Fibroblast of skin of left quadriceps (primary cell): Measurements from ENCODE around the gene DPCD.

ENCODE experiments used
- DNase-seq, 2 experiments: peaks; one replicate each; pipeline ENCODE4 v3.0.0-alpha.2; 2013; ENCODE audit warnings: low read depth in 2 of 2

Gene DPCD

GRCh38 chr10:101567165-101568006, 20.7 kb upstream of the DPCD start:
- DNase-seq: no peak

GRCh38 chr10:101568054-101568745, 19.9 kb upstream of the DPCD start:
- no peak for DNase-seq

DNA sequence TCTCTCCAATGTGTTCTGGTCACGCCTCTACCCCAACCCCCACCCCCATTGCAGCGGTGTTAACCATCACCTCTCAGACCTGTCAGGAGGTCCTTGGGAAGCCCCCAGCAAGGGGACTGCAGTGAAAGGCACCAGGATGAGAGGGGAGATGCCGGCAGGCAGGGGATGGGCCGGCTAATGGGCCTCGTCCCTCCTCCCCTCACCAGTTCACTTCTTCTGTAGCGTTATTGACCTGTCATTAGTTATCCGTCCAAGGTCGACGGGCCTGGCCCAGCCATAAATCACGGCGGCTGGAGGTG, 18.8 kb upstream of the DPCD start:
- no peak for DNase-seq

DNA sequence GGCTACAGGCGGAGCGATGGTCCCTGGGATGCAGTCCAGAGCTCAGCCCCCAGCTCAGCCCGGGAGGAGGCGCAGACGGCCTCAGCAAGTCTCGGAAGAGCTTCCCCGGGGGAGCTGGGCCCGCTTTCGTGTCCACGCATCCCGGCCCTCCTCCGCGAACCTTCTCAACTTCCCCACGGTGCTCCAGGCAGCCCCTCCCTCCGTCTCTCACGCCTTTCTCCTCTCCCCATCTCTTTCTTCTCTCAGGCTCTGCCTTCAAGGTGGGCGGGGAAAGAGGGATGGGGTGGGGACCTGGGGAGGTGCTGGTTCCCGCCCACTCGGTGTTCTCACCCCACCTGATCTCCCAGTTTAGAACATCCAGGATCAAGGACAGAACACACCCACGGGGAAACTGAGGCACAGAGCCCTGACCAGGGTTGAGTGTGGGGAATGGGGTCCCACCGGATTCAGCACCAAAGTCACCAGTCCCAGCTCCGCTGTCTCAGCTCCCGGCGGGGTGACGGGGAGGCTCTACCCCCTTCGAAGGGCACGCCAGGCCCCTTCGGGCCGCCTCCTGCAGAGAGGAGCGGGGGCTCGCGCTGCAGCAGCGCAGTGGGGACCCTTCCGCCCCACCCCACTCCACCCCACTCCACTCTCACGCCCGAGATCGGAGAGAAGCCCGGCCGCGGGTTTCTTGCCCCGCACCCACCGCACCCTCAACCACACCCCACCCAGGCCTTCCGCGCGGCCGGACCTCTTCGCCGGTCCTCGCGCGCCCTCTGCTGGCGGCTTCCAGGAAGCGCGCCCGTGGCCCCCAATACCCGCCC, 18.3 kb upstream of the DPCD start:
- DNase-seq: peak; percentile 23 to 31

GRCh38 chr10:101570428-101571270, 17.5 kb upstream of the DPCD start:
- no peak for DNase-seq

GRCh38 chr10:101571271-101571925, 16.7 kb upstream of the DPCD start:
- DNase-seq: no peak

DNA sequence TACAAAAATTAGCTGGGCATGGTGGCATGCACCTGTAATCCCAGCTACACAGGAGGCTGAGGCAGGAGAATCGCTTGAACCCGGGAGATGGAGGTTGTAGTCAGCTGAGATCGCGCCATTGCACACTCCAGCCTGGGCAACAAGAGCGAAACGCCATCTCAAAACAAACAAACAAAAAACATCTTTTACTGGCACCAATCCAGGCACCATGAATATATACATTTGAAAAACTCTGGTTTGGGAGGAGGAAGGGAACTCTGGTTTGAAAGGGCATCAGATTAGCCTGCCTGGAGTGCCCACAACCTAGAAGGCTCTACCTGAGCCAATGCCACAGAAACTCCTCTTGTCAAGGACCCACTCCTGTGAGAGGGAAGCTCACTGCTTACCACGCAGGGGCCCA, 16.0 kb upstream of the DPCD start:
- no peak for DNase-seq

GRCh38 chr10:101572785-101573184, 15.3 kb upstream of the DPCD start:
- DNase-seq: no peak

DNA sequence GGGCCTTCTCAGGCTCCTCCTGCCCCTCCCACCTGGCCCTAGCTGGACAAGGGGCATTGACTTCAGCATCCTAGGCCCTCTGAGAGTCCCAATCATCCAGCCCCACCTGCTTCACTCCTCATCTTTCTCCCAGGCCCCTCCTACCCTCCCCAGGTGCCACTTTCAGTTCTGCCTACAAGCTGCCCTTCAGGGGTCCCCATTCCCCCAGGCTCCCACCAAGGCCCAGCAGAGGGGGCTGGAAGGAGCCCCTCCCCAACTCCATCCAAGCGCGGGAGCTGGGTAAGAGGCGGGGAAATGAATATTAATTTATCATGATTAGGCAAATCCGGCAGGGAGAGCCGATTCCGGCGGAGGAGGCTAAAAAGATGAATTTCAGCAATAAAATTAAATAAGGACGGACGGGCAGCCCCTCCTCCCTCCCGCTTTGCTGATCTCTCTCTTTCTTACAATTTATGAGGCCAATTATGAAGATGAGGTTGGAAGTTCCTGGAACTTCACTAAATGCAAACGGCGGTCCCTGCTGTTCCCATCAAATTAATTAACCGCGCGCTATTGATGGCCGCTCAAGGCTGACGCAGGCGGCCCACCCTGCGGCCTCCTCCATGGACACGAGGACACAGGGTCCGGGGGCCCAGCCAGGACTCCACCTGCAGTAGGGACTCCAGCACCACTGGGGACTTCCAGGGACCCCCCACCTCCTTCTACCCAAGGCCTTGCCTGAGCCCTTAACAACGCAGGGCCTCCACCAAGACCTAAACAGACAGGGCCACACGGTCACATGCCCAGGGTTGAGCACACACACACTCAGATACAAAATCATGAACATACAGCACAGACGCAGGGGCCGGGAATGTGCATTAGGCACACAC, 14.0 kb upstream of the DPCD start:
- no peak for DNase-seq

DNA sequence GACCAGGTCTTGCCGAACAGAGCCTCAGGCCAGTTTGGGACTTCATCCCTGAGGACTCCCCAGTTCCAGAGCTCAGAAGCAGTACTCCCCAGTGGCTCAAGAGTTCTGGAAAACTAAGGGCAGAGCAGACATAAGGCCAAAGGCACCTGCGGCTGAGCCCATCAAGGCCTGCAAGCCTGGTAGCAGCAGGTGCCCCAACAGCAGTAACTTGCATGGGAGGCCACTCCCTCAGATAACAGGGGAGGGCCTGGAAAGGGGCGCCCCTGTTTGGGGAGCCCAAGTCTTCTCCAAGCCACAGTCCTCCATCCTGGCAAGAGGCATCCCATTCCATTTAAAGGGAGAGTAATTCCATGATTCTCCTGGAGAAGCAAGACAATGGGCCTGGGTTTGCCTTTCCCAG, 13.0 kb upstream of the DPCD start:
- no peak for DNase-seq

DNA sequence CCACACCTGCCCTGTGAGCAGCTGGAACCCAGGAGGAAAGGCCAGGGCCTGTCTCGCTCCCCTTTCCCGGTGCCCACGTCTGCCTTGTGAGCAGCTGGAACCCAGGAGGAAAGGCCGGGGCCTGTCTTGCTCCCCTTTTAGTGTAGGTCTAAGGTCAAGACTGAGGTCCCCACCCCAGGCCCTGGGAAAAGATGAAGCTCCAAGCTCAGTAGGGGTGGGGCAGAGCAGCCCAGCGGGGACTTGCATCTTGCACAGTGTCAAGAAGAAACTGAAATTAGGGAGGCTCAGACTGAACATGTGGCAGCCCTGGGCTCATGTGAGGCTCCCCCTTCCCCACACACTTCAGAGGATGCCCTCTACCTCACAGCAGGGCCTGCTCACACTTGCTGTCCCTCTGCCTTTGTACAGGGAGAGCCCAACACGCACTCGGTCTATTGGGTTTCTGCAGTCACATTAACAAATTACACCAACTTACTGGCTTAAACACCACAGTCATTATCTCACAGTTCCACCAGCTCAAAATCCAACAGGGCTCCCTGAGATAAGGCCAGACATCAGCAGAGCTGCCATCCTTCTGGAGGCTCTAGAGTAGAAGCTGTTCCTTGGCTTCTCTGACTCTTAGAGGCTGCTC, 12.4 kb upstream of the DPCD start:
- DNase-seq: no peak

DNA sequence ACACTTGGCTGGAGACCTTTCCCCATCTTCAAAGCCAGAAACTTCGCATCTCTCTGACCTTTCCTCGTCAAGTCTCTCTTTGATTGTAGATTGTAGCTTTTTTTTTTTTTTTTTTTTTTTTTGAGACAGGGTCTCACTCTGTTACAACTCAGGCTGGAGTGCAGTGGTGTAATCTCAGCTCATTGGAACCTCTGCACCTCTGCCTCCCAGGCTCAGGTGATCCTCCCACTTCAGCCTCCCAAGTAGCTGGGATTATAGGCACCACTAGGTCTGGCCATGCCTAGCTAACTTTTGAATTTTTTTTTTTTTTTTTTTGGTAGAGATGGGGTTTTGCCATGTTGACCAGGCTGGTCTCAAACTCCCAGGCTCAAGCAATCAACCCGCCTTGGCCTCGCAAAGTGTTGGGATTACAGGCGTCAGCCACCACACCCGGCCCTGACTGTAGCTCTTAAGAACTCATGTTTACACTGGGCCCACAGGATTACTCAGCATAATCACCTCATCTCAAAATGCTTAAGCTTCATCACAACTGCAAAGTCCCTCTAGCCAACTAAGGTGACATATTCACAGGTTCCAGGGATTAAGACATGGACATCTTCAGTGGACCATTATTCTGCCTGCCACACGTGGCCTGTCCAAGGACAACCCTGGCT, 11.8 kb upstream of the DPCD start:
- DNase-seq: no peak

- no peak for DNase-seq
Measured at GRCh38 chr10:101577121-101577871, 10.8 kb upstream of the DPCD start.

GRCh38 chr10:101578192-101578591, 9.9 kb upstream of the DPCD start:
- no peak for DNase-seq

DNA sequence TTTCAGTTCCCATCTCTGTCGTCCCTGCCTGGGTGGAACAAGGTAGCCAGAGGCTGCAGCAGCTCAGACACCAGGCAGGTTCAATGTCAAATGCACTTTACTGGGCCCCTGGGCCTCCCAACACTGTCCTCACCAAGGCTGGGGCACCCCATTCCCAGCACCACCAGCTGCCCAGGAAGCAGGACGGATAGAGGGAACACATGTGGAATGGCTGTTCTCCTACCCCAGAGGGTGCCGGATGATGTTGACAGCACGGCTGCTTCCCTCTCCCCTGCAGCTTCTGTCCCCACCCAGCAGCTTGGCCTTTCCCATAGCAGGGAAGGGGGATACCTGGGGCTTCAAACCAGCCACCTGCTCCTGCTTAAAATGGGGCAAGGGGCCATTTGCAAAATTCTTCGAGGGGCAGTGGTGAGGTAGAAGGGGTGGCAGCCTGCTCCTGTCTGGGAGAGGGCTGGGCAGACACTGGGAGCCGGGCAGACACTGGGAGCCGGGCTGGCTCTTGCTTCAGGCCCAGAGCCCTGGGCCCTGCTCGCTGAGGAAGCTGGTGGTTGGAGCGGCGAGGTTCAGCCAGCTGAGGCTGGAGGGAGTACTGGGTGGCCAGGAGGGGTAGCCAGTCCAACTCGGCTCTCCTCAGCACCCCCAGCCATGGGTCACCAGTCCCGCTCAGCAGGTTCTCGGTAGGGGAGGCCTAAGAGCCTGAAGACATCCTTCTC, 9.2 kb upstream of the DPCD start:
- no peak for DNase-seq

DNA sequence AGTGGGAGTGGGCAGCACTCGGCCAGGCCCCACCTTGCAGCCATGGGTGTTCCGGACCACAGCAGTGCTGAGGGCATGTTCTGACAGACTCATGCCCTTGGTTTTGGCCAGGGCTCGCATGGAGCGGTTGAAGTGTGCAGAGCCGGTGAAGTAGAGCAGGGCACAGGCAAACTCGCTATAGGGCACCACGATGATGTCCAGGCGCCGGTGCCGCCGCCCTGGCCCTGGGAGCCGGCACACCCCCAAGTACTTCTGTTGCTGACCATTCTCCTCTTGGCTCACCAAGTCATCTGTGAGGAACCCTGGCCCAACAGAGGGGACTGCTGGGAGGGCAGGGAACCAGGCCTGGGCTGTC, 8.6 kb upstream of the DPCD start:
- no peak for DNase-seq

GRCh38 chr10:101580486-101581399, 7.4 kb upstream of the DPCD start:
- DNase-seq: no peak
